Hepatocyte (in vitro differentiated cells): ENCODE data around the gene YBX2.

Experiments used
- CTCF ChIP-seq: fragments of 200-600 bp; sonication (generic); IDR thresholded peaks from 2 replicates; pipeline ENCODE4 v1.5.1; 2016; ENCODE audit warnings: antibody characterized with exemption, mild to moderate bottlenecking; ENCODE audit not compliant: poor library complexity
- EZH2 ChIP-seq: fragments of 200-600 bp; sonication (generic); IDR thresholded peaks from 2 replicates; pipeline ENCODE4 v1.6.1; 2016; ENCODE audit warnings: antibody characterized with exemption, mild to moderate bottlenecking, borderline replicate concordance
- EZH2phosphoT487 ChIP-seq: fragments of 200-600 bp; sonication (generic); IDR thresholded peaks from one replicate; pipeline ENCODE4 v1.6.1; 2018; ENCODE audit warnings: antibody characterized with exemption, mild to moderate bottlenecking, low read depth, moderate library complexity; ENCODE audit not compliant: unreplicated experiment, severe bottlenecking

- TF ChIP-seq CTCF (no peak), EZH2phosphoT487 (no peak), EZH2 (no peak)
Observed at GRCh38 chr17:7260651-7261378, 33.6 kb downstream of the YBX2 start.
